Body of pancreas (tissue), 4 donors: ENCODE results near the gene TM9SF4.

Experiments used
- CTCF ChIP-seq, 7 experiments: fragments of 450-650 bp in 4 of 7; fragments of 200-600 bp in 3 of 7; sonication (generic) in 3 of 7; IDR thresholded peaks; one replicate each; pipeline ENCODE4 v1.5.1; 2016 to 2019; ENCODE audit warnings: antibody characterized with exemption in 7 of 7
- POLR2A ChIP-seq, 3 donors: fragments of 450-650 bp; IDR thresholded peaks; one replicate each; pipeline ENCODE4 v1.6.1; 2016; ENCODE audit warnings: antibody characterized with exemption in 3 of 3, mild to moderate bottlenecking in 2 of 3

GRCh38 chr20:32098786-32099185, 10.7 kb upstream of the TM9SF4 start:
- TF ChIP-seq POLR2A (IDR thresholded peaks at IDR 0.05): no peak
- no peak for TF ChIP-seq CTCF (IDR thresholded peaks at IDR 0.05)
